BE2C (cell line): ENCODE results near the gene LDLRAD4.
A peak's percentile ranks its signal among the peaks of the same experiment; 100 is the strongest.

Experiments used
- DNase-seq: peaks from one replicate; pipeline ENCODE4 v3.0.0-alpha.2; 2020
- H3K27me3 ChIP-seq: fragments of 250-450 bp; sonication (Bioruptor Pico); 2 replicates; pipeline ENCODE4 v1.5.1; 2020; ENCODE audit warnings: mild to moderate bottlenecking
- H3K36me3 ChIP-seq: fragments of 250-450 bp; sonication (Bioruptor Pico); 2 replicates; pipeline ENCODE4 v1.5.1; 2020; ENCODE audit warnings: mild to moderate bottlenecking
- H3K4me1 ChIP-seq: fragments of 250-450 bp; sonication (Bioruptor Pico); 2 replicates; pipeline ENCODE4 v1.5.1; 2020
- H3K4me3 ChIP-seq: 2 replicates; pipeline ENCODE4 v1.5.1; 2011; ENCODE audit warnings: low read depth, low read length
- H3K9me3 ChIP-seq: fragments of 250-450 bp; sonication (Bioruptor Pico); 2 replicates; pipeline ENCODE4 v1.5.1; 2020
- TF ChIP-seq, protein P1 (sequence below): IDR thresholded peaks from 2 replicates; pipeline ENCODE4 v1.5.1; 2012; ENCODE audit warnings: mild to moderate bottlenecking, low read depth, low read length

The LDLRAD4 gene

GRCh38 chr18:13206301-13206700, 12.3 kb upstream of the LDLRAD4 start:
- no peaks in the 10 kb centered on the region for H3K27me3 ChIP-seq
- no peaks in the 10 kb centered on the region for H3K4me1 ChIP-seq
- TF ChIP-seq, protein P1, sequence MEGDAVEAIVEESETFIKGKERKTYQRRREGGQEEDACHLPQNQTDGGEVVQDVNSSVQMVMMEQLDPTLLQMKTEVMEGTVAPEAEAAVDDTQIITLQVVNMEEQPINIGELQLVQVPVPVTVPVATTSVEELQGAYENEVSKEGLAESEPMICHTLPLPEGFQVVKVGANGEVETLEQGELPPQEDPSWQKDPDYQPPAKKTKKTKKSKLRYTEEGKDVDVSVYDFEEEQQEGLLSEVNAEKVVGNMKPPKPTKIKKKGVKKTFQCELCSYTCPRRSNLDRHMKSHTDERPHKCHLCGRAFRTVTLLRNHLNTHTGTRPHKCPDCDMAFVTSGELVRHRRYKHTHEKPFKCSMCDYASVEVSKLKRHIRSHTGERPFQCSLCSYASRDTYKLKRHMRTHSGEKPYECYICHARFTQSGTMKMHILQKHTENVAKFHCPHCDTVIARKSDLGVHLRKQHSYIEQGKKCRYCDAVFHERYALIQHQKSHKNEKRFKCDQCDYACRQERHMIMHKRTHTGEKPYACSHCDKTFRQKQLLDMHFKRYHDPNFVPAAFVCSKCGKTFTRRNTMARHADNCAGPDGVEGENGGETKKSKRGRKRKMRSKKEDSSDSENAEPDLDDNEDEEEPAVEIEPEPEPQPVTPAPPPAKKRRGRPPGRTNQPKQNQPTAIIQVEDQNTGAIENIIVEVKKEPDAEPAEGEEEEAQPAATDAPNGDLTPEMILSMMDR, result no peak
- no peak for DNase-seq
- H3K4me3 ChIP-seq, result no peak overlapping the region
- H3K9me3 ChIP-seq, result no peaks in the 10 kb centered on the region
- H3K36me3 ChIP-seq, result no peaks in the 10 kb centered on the region

DNA sequence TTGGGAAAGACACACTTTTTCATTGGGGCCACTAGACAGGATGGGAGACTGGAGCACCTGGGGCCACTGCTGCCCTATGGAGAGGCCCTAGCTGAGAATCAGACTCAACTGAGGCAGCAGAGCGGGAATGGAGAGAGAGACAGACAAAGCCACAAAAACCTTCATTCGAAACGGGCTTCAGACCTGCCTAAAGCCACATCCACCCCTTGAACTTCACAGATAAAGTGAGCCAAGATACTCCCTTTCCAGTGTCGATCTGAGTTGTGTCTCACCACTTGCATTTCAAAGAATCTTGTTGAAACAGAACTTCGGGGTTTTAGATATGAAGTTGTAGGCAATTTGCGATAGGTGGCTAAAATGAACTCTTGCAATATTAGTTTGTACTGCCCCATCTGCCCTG, 11.3 kb upstream of the LDLRAD4 start:
- H3K36me3 ChIP-seq, result no peaks in the 10 kb centered on the region
- no peaks in the 10 kb centered on the region for H3K4me1 ChIP-seq
- no peaks in the 10 kb centered on the region for H3K27me3 ChIP-seq
- no peaks in the 10 kb centered on the region for H3K9me3 ChIP-seq
- H3K4me3 ChIP-seq, result no peak overlapping the region
- DNase-seq, result no peak
- TF ChIP-seq, protein P1, result no peak

DNA sequence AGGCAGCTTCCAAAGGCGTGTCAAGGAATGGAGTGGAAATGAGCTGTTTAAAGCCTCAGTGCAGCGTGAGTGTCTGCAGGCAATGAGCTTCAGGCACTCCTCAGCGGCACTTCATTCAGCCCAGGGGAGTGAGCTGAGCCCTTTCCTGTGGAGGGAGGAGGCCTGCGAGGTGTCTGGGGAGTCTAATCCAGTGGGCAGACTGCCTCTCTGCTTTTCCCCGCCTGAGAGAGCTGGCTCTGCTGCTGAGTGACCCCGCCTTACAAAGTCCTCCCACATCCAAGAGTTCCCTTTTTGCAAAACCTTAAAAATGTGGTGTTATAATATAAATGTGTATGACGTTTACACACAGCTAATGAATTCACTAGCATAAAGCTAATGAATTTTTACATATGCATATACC, 7.0 kb upstream of the LDLRAD4 start:
- no peak for DNase-seq
- Histone ChIP-seq H3K36me3 (no peaks in the 10 kb centered on the region), H3K9me3 (no peaks in the 10 kb centered on the region), H3K4me3 (no peak overlapping the region), H3K4me1 (no peaks in the 10 kb centered on the region), H3K27me3 (no peaks in the 10 kb centered on the region)
- TF ChIP-seq, protein P1, result no peak

GRCh38 chr18:13213036-13213795, 5.3 kb upstream of the LDLRAD4 start:
- TF ChIP-seq, protein P1, result no peak
- DNase-seq, result no peak
- no peak overlapping the region for H3K4me3 ChIP-seq
- no peaks in the 10 kb centered on the region for H3K27me3 ChIP-seq
- no peaks in the 10 kb centered on the region for H3K36me3 ChIP-seq
- no peaks in the 10 kb centered on the region for H3K4me1 ChIP-seq
- H3K9me3 ChIP-seq, result no peaks in the 10 kb centered on the region

DNA sequence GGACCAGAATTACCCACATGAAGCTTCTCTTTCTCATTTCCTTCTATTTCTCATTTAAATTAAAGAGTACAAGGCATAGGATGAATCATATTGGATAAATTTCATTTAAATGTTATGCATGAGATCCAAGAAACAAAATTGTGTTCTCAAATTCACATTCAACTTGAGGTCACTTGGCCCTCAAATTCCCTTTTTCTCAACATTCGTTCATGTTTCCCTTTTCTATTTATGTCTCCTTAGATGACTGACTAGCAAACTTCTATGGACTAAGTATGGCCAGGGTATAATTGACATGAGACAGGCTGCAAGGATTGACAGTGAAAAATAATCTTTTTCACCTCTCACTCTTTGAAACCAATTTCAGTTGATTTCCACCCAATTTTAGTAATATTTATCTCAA, 4.0 kb upstream of the LDLRAD4 start:
- Histone ChIP-seq H3K36me3 (no peaks in the 10 kb centered on the region), H3K4me1 (no peaks in the 10 kb centered on the region; the same call in 1 of the 2 replicates), H3K27me3 (no peaks in the 10 kb centered on the region), H3K9me3 (no peaks in the 10 kb centered on the region), H3K4me3 (no peak overlapping the region)
- no peak for DNase-seq
- TF ChIP-seq, protein P1, result no peak

DNA sequence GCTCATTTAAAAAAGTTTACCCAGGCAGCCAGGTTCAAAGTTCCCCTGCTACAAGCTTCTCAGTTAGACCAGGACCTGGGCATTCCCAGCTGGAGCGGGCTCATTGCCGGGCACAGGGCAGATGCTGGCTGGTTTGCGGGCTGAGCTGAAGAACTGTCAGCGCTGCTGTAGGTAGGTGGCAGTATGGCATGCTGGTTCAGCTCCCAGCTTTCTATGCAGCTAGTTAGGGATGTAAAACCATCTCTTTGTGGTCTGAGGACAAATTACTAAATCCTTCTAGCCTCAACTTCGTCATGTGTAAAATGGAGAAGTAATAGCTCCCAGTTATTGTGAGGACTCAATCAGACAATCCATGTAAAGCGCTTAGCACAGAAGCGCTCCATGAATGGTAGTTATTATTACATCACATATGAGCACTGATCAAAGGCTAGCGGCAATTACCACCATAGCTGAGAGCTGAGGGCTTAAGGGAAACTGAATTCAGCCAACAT, 2.4 kb upstream of the LDLRAD4 start:
- TF ChIP-seq, protein P1, result peak; percentile 72
- Histone ChIP-seq H3K4me1 (peaks cover 15% of the 10 kb centered on the region), H3K4me3 (no peak overlapping the region), H3K9me3 (no peaks in the 10 kb centered on the region), H3K36me3 (no peaks in the 10 kb centered on the region), H3K27me3 (no peaks in the 10 kb centered on the region)
- peak; percentile 65 for DNase-seq
